Measurements from ENCODE around the gene PAQR5.

Gene PAQR5

GRCh38 chr15:69398491-69398891, 99.8 kb downstream of the PAQR5 start:
- in situ Hi-C loops (cut with HindIII; ENCODE audit: low pct_ligation_motif_present, low pct_unique_long_range_greater_than_20kb, low sequenced_read_pairs): no loop called here
- DNase-seq: no peak

GRCh38 chr15:69400850-69401249, 102.1 kb downstream of the PAQR5 start:
- in situ Hi-C loops (cut with HindIII; ENCODE audit: low pct_ligation_motif_present, low pct_unique_long_range_greater_than_20kb, low sequenced_read_pairs): no loop called here
- no peak for DNase-seq

GRCh38 chr15:69402816-69403215, 104.1 kb downstream of the PAQR5 start:
- no peak for DNase-seq
- in situ Hi-C loops (cut with HindIII; ENCODE audit: low pct_ligation_motif_present, low pct_unique_long_range_greater_than_20kb, low sequenced_read_pairs): no loop called here

GRCh38 chr15:69403594-69403993, 104.9 kb downstream of the PAQR5 start:
- in situ Hi-C loops (cut with HindIII; ENCODE audit: low pct_ligation_motif_present, low pct_unique_long_range_greater_than_20kb, low sequenced_read_pairs): no loop called here
- DNase-seq: no peak

GRCh38 chr15:69405110-69405509, 106.4 kb downstream of the PAQR5 start:
- DNase-seq: no peak
- in situ Hi-C loops (cut with HindIII; ENCODE audit: low pct_ligation_motif_present, low pct_unique_long_range_greater_than_20kb, low sequenced_read_pairs): no loop called here

- in situ Hi-C loops (cut with HindIII; ENCODE audit: low pct_ligation_motif_present, low pct_unique_long_range_greater_than_20kb, low sequenced_read_pairs): no loop called here
- DNase-seq: no peak
Measured at GRCh38 chr15:69407719-69408400, 109.1 kb downstream of the PAQR5 start.

GRCh38 chr15:69408841-69409240, 110.1 kb downstream of the PAQR5 start:
- no peak for DNase-seq
- in situ Hi-C loops (cut with HindIII; ENCODE audit: low pct_ligation_motif_present, low pct_unique_long_range_greater_than_20kb, low sequenced_read_pairs): no loop called here

- in situ Hi-C loops (cut with HindIII; ENCODE audit: low pct_ligation_motif_present, low pct_unique_long_range_greater_than_20kb, low sequenced_read_pairs): no loop called here
- DNase-seq: peak; percentile 77
Measured at GRCh38 chr15:69410248-69410874, 111.6 kb downstream of the PAQR5 start.

GRCh38 chr15:69412274-69412673, 113.6 kb downstream of the PAQR5 start:
- DNase-seq: no peak
- in situ Hi-C loops (cut with HindIII; ENCODE audit: low pct_ligation_motif_present, low pct_unique_long_range_greater_than_20kb, low sequenced_read_pairs): no loop called here

GRCh38 chr15:69412701-69413100, 114.0 kb downstream of the PAQR5 start:
- no peak for DNase-seq

GRCh38 chr15:69413822-69414700, 115.3 kb downstream of the PAQR5 start, which contains the start of gene KIF23:
Gene KIF23, plus strand, starts transcription at chr15:69414349. Its CDS starts 117 bp downstream, at chr15:69414466.
- peak; percentile 90 for DNase-seq
- in situ Hi-C loops (cut with HindIII; ENCODE audit: low pct_ligation_motif_present, low pct_unique_long_range_greater_than_20kb, low sequenced_read_pairs): no loop called here

More at GRCh38 chr15:69412701-69413100, 114.0 kb downstream of the PAQR5 start:
- in situ Hi-C loops (cut with HindIII; ENCODE audit: low pct_ligation_motif_present, low pct_unique_long_range_greater_than_20kb, low sequenced_read_pairs): no loop called here

GRCh38 chr15:69414701-69415167, 116.0 kb downstream of the PAQR5 start:
- in situ Hi-C loops (cut with HindIII; ENCODE audit: low pct_ligation_motif_present, low pct_unique_long_range_greater_than_20kb, low sequenced_read_pairs): no loop called here
- peak; percentile 89 for DNase-seq

GRCh38 chr15:69415381-69415780, 116.7 kb downstream of the PAQR5 start:
- in situ Hi-C loops (cut with HindIII; ENCODE audit: low pct_ligation_motif_present, low pct_unique_long_range_greater_than_20kb, low sequenced_read_pairs): no loop called here
- no peak for DNase-seq

- in situ Hi-C loops (cut with HindIII; ENCODE audit: low pct_ligation_motif_present, low pct_unique_long_range_greater_than_20kb, low sequenced_read_pairs): no loop called here
Measured at GRCh38 chr15:69417581-69417980, 118.9 kb downstream of the PAQR5 start.

GRCh38 chr15:69421498-69421897, 122.8 kb downstream of the PAQR5 start:
- DNase-seq: no peak
- in situ Hi-C loops (cut with HindIII; ENCODE audit: low pct_ligation_motif_present, low pct_unique_long_range_greater_than_20kb, low sequenced_read_pairs): no loop called here

More at GRCh38 chr15:69417581-69417980, 118.9 kb downstream of the PAQR5 start:
- no peak for DNase-seq

- DNase-seq: no peak
- in situ Hi-C loops (cut with HindIII; ENCODE audit: low pct_ligation_motif_present, low pct_unique_long_range_greater_than_20kb, low sequenced_read_pairs): no loop called here
Measured at GRCh38 chr15:69422336-69422895, 123.7 kb downstream of the PAQR5 start.

- DNase-seq: no peak
- in situ Hi-C loops (cut with HindIII; ENCODE audit: low pct_ligation_motif_present, low pct_unique_long_range_greater_than_20kb, low sequenced_read_pairs): no loop called here
Measured at GRCh38 chr15:69424001-69424400, 125.3 kb downstream of the PAQR5 start.

- in situ Hi-C loops (cut with HindIII; ENCODE audit: low pct_ligation_motif_present, low pct_unique_long_range_greater_than_20kb, low sequenced_read_pairs): no loop called here
- DNase-seq: no peak
Measured at GRCh38 chr15:69424748-69425413, 126.2 kb downstream of the PAQR5 start.

All from ACHN (cell line).